Keratinocyte (primary cell): ENCODE results near the gene PCID2. TPM values are rescaled to one million over a fixed set of nuclear protein-coding genes. Genes with fewer than 3 reads are reported as not detected.

Source experiments
- DNase-seq: peaks from one replicate; pipeline ENCODE4 v3.0.0-alpha.2; 2011; ENCODE audit warnings: low read depth, missing footprints, low spot score
- FAIRE-seq: peaks from 2 replicates; lab custom pipeline; 2011; peaks lifted over from hg19 to GRCh38; lab: Jason Lieb, UNC
- H2AFZ ChIP-seq: 2 replicates; pipeline ENCODE4 v1.6.0; 2012; ENCODE audit warnings: low read length, control low read depth, inconsistent platforms; ENCODE audit not compliant: control insufficient read depth
- H3K27ac ChIP-seq: 2 replicates; pipeline ENCODE4 v1.5.1; 2011; ENCODE audit warnings: low read length; ENCODE audit not compliant: control insufficient read depth, insufficient read depth
- H3K27me3 ChIP-seq: 3 replicates; pipeline ENCODE4 v1.6.0; 2011; ENCODE audit warnings: low read length; ENCODE audit not compliant: control insufficient read depth, insufficient read depth; ENCODE audit errors: extremely low read depth
- H3K36me3 ChIP-seq, 2 experiments: 2 replicates in 1 of 2; 3 replicates in 1 of 2; pipeline ENCODE4 v1.5.1; 2011; ENCODE audit warnings: low read length in 2 of 2, mild to moderate bottlenecking in 1 of 2; ENCODE audit not compliant: control insufficient read depth in 2 of 2, insufficient read depth in 2 of 2; ENCODE audit errors: extremely low read depth in 1 of 2
- H3K4me1 ChIP-seq: 3 replicates; pipeline ENCODE4 v1.5.1; 2011; ENCODE audit warnings: low read length; ENCODE audit not compliant: control insufficient read depth, insufficient read depth; ENCODE audit errors: extremely low read depth
- H3K4me2 ChIP-seq: 3 replicates; pipeline ENCODE4 v1.6.0; 2011; ENCODE audit warnings: low read depth, low read length; ENCODE audit not compliant: control insufficient read depth, insufficient read depth; ENCODE audit errors: extremely low read depth
- H3K4me3 ChIP-seq, 3 experiments: fragments of 200-600 bp in 1 of 3; sonication (generic) in 1 of 3; 2 replicates in 2 of 3; 3 replicates in 1 of 3; pipeline ENCODE4 v1.5.1; 2011 to 2016; ENCODE audit warnings: low read length in 3 of 3, mild to moderate bottlenecking in 3 of 3, control low read depth in 2 of 3, inconsistent platforms in 1 of 3, low read depth in 1 of 3, mixed read lengths in 1 of 3, mixed run types in 1 of 3, moderate library complexity in 1 of 3; ENCODE audit not compliant: control insufficient read depth in 2 of 3, insufficient read depth in 2 of 3; ENCODE audit errors: extremely low read depth in 1 of 3
- H3K79me2 ChIP-seq: 2 replicates; pipeline ENCODE4 v1.6.0; 2012; ENCODE audit warnings: low read length; ENCODE audit not compliant: control insufficient read depth, insufficient read depth
- H3K9ac ChIP-seq: 3 replicates; pipeline ENCODE4 v1.6.0; 2011; ENCODE audit warnings: low read length; ENCODE audit not compliant: control insufficient read depth, insufficient read depth; ENCODE audit errors: extremely low read depth
- H3K9me1 ChIP-seq: 3 replicates; pipeline ENCODE4 v1.6.0; 2011; ENCODE audit warnings: low read length; ENCODE audit not compliant: control insufficient read depth, insufficient read depth; ENCODE audit errors: extremely low read depth
- H3K9me3 ChIP-seq: 2 replicates; pipeline ENCODE4 v1.5.1; 2012; ENCODE audit warnings: low read depth, low read length; ENCODE audit not compliant: control insufficient read depth
- H4K20me1 ChIP-seq: 3 replicates; pipeline ENCODE4 v1.6.0; 2011; ENCODE audit warnings: low read length; ENCODE audit not compliant: control insufficient read depth, insufficient read depth; ENCODE audit errors: extremely low read depth
- CTCF ChIP-seq, 3 experiments: IDR thresholded peaks in 1 of 3; conservative IDR thresholded peaks in 1 of 3; optimal IDR thresholded peaks in 1 of 3; 2 replicates in 2 of 3; 3 replicates in 1 of 3; pipeline versions ENCODE3 to v1.5.1; 2011; ENCODE audit warnings: low read length in 3 of 3, mild to moderate bottlenecking in 3 of 3, moderate library complexity in 2 of 3, control low read depth in 1 of 3, inconsistent platforms in 1 of 3; ENCODE audit not compliant: insufficient read depth in 2 of 3; ENCODE audit errors: extremely low read depth in 1 of 3
- EZH2 ChIP-seq: IDR thresholded peaks from one replicate; pipeline ENCODE4 v1.6.1; 2012; ENCODE audit warnings: inconsistent platforms, mild to moderate bottlenecking, low read length, moderate library complexity
- dilution Hi-C: fragments of 300-500 bp; cut with MboI; formaldehyde crosslinking; loops from one replicate; pipeline ENCODE4 v1.7.0; 2020; ENCODE audit warnings: low sequenced_read_pairs; ENCODE audit not compliant: extremely low pct_ligation_motif_present
- polyA plus RNA-seq, 5 experiments: library from polyadenylated mRNA; depleted of rRNA in 3 of 5; stranded (reverse) in 3 of 5; stranded (forward) in 1 of 5; unstranded in 1 of 5; fragments of >200 nt; gene quantifications; 1 replicate in 1 of 5; 2 replicates in 3 of 5; 3 replicates in 1 of 5; pipeline versions ENCODE4 v1.2.1 to v1.2.3, GENCODE V29; 2011 to 2012; ENCODE audit warnings: missing spikeins in 2 of 5, low read depth in 1 of 5, low replicate concordance in 1 of 5

PCID2 gene
- polyA plus RNA-seq, 1 donor (not counting 4 experiments of a cell fraction or from before 2014, with no cell fraction given), result 76.5 TPM

GRCh38 chr13:113161433-113161832 is 47.0 kb downstream of the PCID2 start:
- no peak for FAIRE-seq

GRCh38 chr13:113160983-113161382 is 47.5 kb downstream of the PCID2 start:
- TF ChIP-seq EZH2 (no peak), CTCF (optimal IDR thresholded peaks at IDR 0.05 in 1 of 3, IDR thresholded peaks at IDR 0.05 in 1 of 3, conservative IDR thresholded peaks at IDR 0.05 in 1 of 3; ENCODE audit: extremely low read depth in 1 of 3, insufficient read depth in 2 of 3, low read length in 3 of 3) (no peak)
- H3K36me3 ChIP-seq, result no peaks in the 10 kb centered on the region
- DNase-seq, result no peak
- H3K9me3 ChIP-seq, result no peaks in the 10 kb centered on the region
- H3K27me3 ChIP-seq, result peaks cover 20% of the 10 kb centered on the region
- no peaks in the 10 kb centered on the region for H3K4me1 ChIP-seq
- no peak overlapping the region for H3K4me3 ChIP-seq
- dilution Hi-C loops, result no loop called here
- no peaks in the 10 kb centered on the region for H3K79me2 ChIP-seq
- H3K9me1 ChIP-seq, result no peaks in the 10 kb centered on the region
- H3K27ac ChIP-seq, result no peak overlapping the region
- no peak overlapping the region for H3K9ac ChIP-seq
- FAIRE-seq, result no peak
- H2AFZ ChIP-seq, result no peak overlapping the region
- H3K4me2 ChIP-seq, result no peak overlapping the region
- no peaks in the 10 kb centered on the region for H4K20me1 ChIP-seq

More at GRCh38 chr13:113161433-113161832, 47.0 kb downstream of the PCID2 start:
- Histone ChIP-seq H3K9me3 (no peaks in the 10 kb centered on the region), H3K4me1 (no peaks in the 10 kb centered on the region), H3K4me2 (no peak overlapping the region), H3K9me1 (no peaks in the 10 kb centered on the region), H3K27me3 (peaks cover 20% of the 10 kb centered on the region), H3K4me3 (no peak overlapping the region), H3K79me2 (no peaks in the 10 kb centered on the region), H3K36me3 (no peaks in the 10 kb centered on the region), H2AFZ (no peak overlapping the region), H4K20me1 (no peaks in the 10 kb centered on the region), H3K9ac (no peak overlapping the region), H3K27ac (no peak overlapping the region)
- no peak for TF ChIP-seq CTCF (optimal IDR thresholded peaks at IDR 0.05 in 1 of 3, IDR thresholded peaks at IDR 0.05 in 1 of 3, conservative IDR thresholded peaks at IDR 0.05 in 1 of 3; ENCODE audit: extremely low read depth in 1 of 3, insufficient read depth in 2 of 3, low read length in 3 of 3)
- no peak for TF ChIP-seq EZH2
- dilution Hi-C loops, result no loop called here
- DNase-seq, result no peak
